MCF 10A (cell line): ENCODE data around the gene CFAP300. TPM values are rescaled to one million over a fixed set of nuclear protein-coding genes. Genes with fewer than 3 reads are reported as not detected.

Experiments used
- BruUV-seq: library from RNA; stranded (reverse); fragments of 400-500 nt; replicated peaks from 2 replicates; lab custom pipeline; 2021; lab: Mats Ljungman, UMichigan
- CTCF ChIA-PET: fragments of 300-600 bp; sonication (Branson Sonifier 250); formaldehyde crosslinking; extraction: SDS; loops from one replicate; lab custom pipeline; 2021; ENCODE audit warnings: antibody characterized with exemption, inconsistent platforms; lab: Yijun Ruan, JAX
- POLR2A ChIA-PET: fragments of 300-600, 350-650 bp; sonication (Branson Sonifier 250); formaldehyde crosslinking; extraction: SDS; loops from one replicate; lab custom pipeline; 2020; ENCODE audit warnings: antibody characterized with exemption, inconsistent platforms; lab: Yijun Ruan, JAX
- DNase-seq: peaks from one replicate; pipeline ENCODE4 v3.0.0-alpha.2; 2018; ENCODE audit not compliant: unreplicated experiment
- H3K27ac Mint-ChIP-seq: one replicate; pipeline ENCODE4 v1.8.0; 2022; ENCODE audit warnings: mild to moderate bottlenecking, low read depth, mixed read lengths; ENCODE audit not compliant: unreplicated experiment
- H3K27me3 Mint-ChIP-seq: one replicate; pipeline ENCODE4 v1.8.0; 2022; ENCODE audit warnings: mixed read lengths; ENCODE audit not compliant: insufficient read depth, unreplicated experiment
- H3K36me3 Mint-ChIP-seq: one replicate; pipeline ENCODE4 v1.8.0; 2022; ENCODE audit warnings: mild to moderate bottlenecking, moderate library complexity, mixed read lengths; ENCODE audit not compliant: insufficient read depth, unreplicated experiment
- H3K4me1 Mint-ChIP-seq: one replicate; pipeline ENCODE4 v1.8.0; 2022; ENCODE audit warnings: mixed read lengths; ENCODE audit not compliant: insufficient read depth, unreplicated experiment
- H3K4me3 Mint-ChIP-seq: one replicate; pipeline ENCODE4 v1.8.0; 2022; ENCODE audit warnings: mild to moderate bottlenecking, moderate library complexity, mixed read lengths; ENCODE audit not compliant: unreplicated experiment
- H3K9me3 Mint-ChIP-seq: one replicate; pipeline ENCODE4 v1.8.0; 2022; ENCODE audit warnings: mixed read lengths; ENCODE audit not compliant: unreplicated experiment
- CTCF ChIP-seq: fragments of 200-600 bp; IDR thresholded peaks from one replicate; pipeline ENCODE4 v1.8.0; 2022; ENCODE audit warnings: antibody characterized with exemption, mild to moderate bottlenecking; ENCODE audit not compliant: unreplicated experiment
- intact Hi-C: fragments of 100-400 bp; cut with micrococcal nuclease; formaldehyde crosslinking; loops from 2 replicates; pipeline ENCODE4 v1.14.1; 2022
- total RNA-seq: library from RNA; stranded (reverse); gene quantifications from 2 replicates; pipeline ENCODE4 v1.2.3, GENCODE V29; 2022

Gene CFAP300
- total RNA-seq, 1 experiment from 2014 or later, result 8.0 TPM

- peak; percentile 13 for DNase-seq
- ChIA-PET CTCF (interaction anchor here (1.0 to 1.7 kb wide), 3 partner anchors 21 to 157 kb away, joined by 4 to 13 read pairs (median 4); no protein-coding TSS in a partner anchor), POLR2A (interaction anchor here (0.6 to 2.6 kb wide), 13 partner anchors 9 to 165 kb away, joined by 3 to 27 read pairs (median 4); no protein-coding TSS in a partner anchor)
- no peak for TF ChIP-seq CTCF
- no peaks in the 10 kb centered on the region for H3K9me3 Mint-ChIP-seq
- H3K27ac Mint-ChIP-seq, result peak overlapping the region; percentile 86
- intact Hi-C loops, result loop anchor here (5.0 kb wide), 2 partner anchors 67 to 252 kb away; partner anchors contain the start of gene CFAP300
- H3K4me3 Mint-ChIP-seq, result peak overlapping the region; percentile 92
- peaks cover 24% of the 10 kb centered on the region for H3K4me1 Mint-ChIP-seq
- no peaks in the 10 kb centered on the region for H3K27me3 Mint-ChIP-seq
- BruUV-seq, result no TSS peak
- H3K36me3 Mint-ChIP-seq, result peaks cover 26% of the 10 kb centered on the region
Observed at GRCh38 chr11:102114032-102114431, 66.8 kb downstream of the CFAP300 start.

- H3K4me1 Mint-ChIP-seq, result peaks cover 25% of the 10 kb centered on the region
- H3K36me3 Mint-ChIP-seq, result peaks cover 20% of the 10 kb centered on the region
- ChIA-PET CTCF (interaction anchor here (0.6 to 1.3 kb wide), 3 partner anchors 110 to 255 kb away, joined by 3 to 4 read pairs (median 3); no protein-coding TSS in a partner anchor), POLR2A (interaction anchor here (0.5 to 2.6 kb wide), 8 partner anchors 42 to 153 kb away, joined by 3 to 27 read pairs (median 9); no protein-coding TSS in a partner anchor)
- no TSS peak for BruUV-seq
- H3K27me3 Mint-ChIP-seq, result no peaks in the 10 kb centered on the region
- H3K9me3 Mint-ChIP-seq, result no peaks in the 10 kb centered on the region
- TF ChIP-seq CTCF, result no peak
- H3K27ac Mint-ChIP-seq, result no peak overlapping the region
- intact Hi-C loops, result no loop called here
- peak; percentile 54 for DNase-seq
- H3K4me3 Mint-ChIP-seq, result no peak overlapping the region
Observed at GRCh38 chr11:102115557-102115956, 68.3 kb downstream of the CFAP300 start.

- BruUV-seq, result no TSS peak
- ChIA-PET POLR2A (interaction anchor here (0.6 to 2.0 kb wide), 7 partner anchors 15 to 483 kb away, joined by 3 to 9 read pairs (median 3); no protein-coding TSS in a partner anchor), CTCF (interaction anchor here (1.1 kb wide), 1 partner anchor 255 kb away, joined by 3 read pairs; no protein-coding TSS in a partner anchor)
- Mint-ChIP-seq H3K4me3 (no peak overlapping the region), H3K36me3 (peaks cover 19% of the 10 kb centered on the region), H3K4me1 (peaks cover 29% of the 10 kb centered on the region), H3K9me3 (no peaks in the 10 kb centered on the region), H3K27me3 (no peaks in the 10 kb centered on the region), H3K27ac (peak overlapping the region; percentile 51)
- no peak for DNase-seq
- TF ChIP-seq CTCF, result no peak
- intact Hi-C loops, result no loop called here
Observed at GRCh38 chr11:102116453-102117205, 69.4 kb downstream of the CFAP300 start.
